ENCODE measurements around the gene TPSG1.

TPSG1 gene

GRCh38 chr16:1184156-1184868 lies 40.8 kb downstream of the TPSG1 start:
- no peak for TF ChIP-seq CTCF (IDR thresholded peaks at IDR 0.05; ENCODE audit: low read depth, low read length)
- no peak overlapping the region for H3K4me3 ChIP-seq (ENCODE audit: low read depth, low read length)
- no peak for DNase-seq (ENCODE audit: low read depth)

GRCh38 chr16:1182950-1183907 lies 41.8 kb downstream of the TPSG1 start:
- no peak for DNase-seq (ENCODE audit: low read depth)

GRCh38 chr16:1182316-1182671 lies 42.8 kb downstream of the TPSG1 start:
- no peak for DNase-seq (ENCODE audit: low read depth)
- no peak overlapping the region for H3K4me3 ChIP-seq (ENCODE audit: low read depth, low read length)
- no peak for TF ChIP-seq POLR2A (IDR thresholded peaks at IDR 0.05; ENCODE audit: extremely low read depth, insufficient read length)
- TF ChIP-seq CTCF (IDR thresholded peaks at IDR 0.05; ENCODE audit: low read depth, low read length), result no peak
- no peak for TF ChIP-seq MAX (IDR thresholded peaks at IDR 0.05; ENCODE audit: low read depth, low read length)
- TF ChIP-seq MYC (IDR thresholded peaks at IDR 0.05; ENCODE audit: low read depth, low read length), result no peak

More at GRCh38 chr16:1182950-1183907, 41.8 kb downstream of the TPSG1 start:
- H3K4me3 ChIP-seq (ENCODE audit: low read depth, low read length), result no peak overlapping the region
- no peak for TF ChIP-seq POLR2A (IDR thresholded peaks at IDR 0.05; ENCODE audit: extremely low read depth, insufficient read length)

- no peak overlapping the region for H3K4me3 ChIP-seq (ENCODE audit: low read depth, low read length)
- DNase-seq (ENCODE audit: low read depth), result no peak
- no peak for TF ChIP-seq MYC (IDR thresholded peaks at IDR 0.05; ENCODE audit: low read depth, low read length)
- no peak for TF ChIP-seq POLR2A (IDR thresholded peaks at IDR 0.05; ENCODE audit: extremely low read depth, insufficient read length)
Observed at GRCh38 chr16:1181404-1182315, 43.4 kb downstream of the TPSG1 start.

- no peak for DNase-seq (ENCODE audit: low read depth)
- no peak overlapping the region for H3K4me3 ChIP-seq (ENCODE audit: low read depth, low read length)
- no peak for TF ChIP-seq MYC (IDR thresholded peaks at IDR 0.05; ENCODE audit: low read depth, low read length)
- no peak for TF ChIP-seq CTCF (IDR thresholded peaks at IDR 0.05; ENCODE audit: low read depth, low read length)
- TF ChIP-seq POLR2A (IDR thresholded peaks at IDR 0.05; ENCODE audit: extremely low read depth, insufficient read length), result no peak
- no peak for TF ChIP-seq MAX (IDR thresholded peaks at IDR 0.05; ENCODE audit: low read depth, low read length)
Observed at GRCh38 chr16:1180549-1181403, 44.3 kb downstream of the TPSG1 start.

- TF ChIP-seq CTCF (IDR thresholded peaks at IDR 0.05; ENCODE audit: low read depth, low read length) (no peak), POLR2A (IDR thresholded peaks at IDR 0.05; ENCODE audit: extremely low read depth, insufficient read length) (no peak), MYC (IDR thresholded peaks at IDR 0.05; ENCODE audit: low read depth, low read length) (no peak), MAX (IDR thresholded peaks at IDR 0.05; ENCODE audit: low read depth, low read length) (no peak)
- no peak overlapping the region for H3K4me3 ChIP-seq (ENCODE audit: low read depth, low read length)
- no peak for DNase-seq (ENCODE audit: low read depth)
Observed at GRCh38 chr16:1178295-1178910, 46.7 kb downstream of the TPSG1 start.

Data from NB4 (cell line).